ENCODE results near the gene TUBB4B.

Gene TUBB4B

GRCh38 chr9:137266585-137267453 is 25.7 kb downstream of the TUBB4B start:
- in situ Hi-C loops (cut with MboI; ENCODE audit: low sequenced_read_pairs, unreplicated experiment) = no loop called here
- DNase-seq (ENCODE audit: low spot score) = no peak
- TF ChIP-seq CTCF (IDR thresholded peaks at IDR 0.05; ENCODE audit: borderline replicate concordance, control extremely low read depth, extremely low read depth, insufficient read depth, missing control alignments) = no peak

DNA sequence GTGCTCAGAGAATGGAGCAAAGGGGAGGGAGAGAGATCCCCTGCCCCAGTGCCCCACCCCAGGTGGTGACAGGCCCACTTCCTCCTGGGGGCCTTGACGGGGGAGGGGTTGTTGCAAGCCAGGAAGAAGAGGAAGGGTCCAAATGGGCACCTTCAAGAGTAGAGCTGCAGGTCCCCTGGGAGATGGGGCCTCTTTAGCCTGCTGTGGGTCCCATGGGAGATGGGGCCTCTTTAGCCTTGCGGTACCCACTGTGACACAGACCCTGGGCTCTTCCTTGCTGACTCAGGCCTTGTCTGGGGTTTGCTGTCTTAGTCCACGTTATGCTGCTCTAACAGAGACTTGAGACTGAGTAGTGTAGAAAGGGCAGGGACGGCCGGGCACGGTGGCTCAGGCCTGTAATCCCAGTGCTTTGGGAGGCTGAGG is 26.9 kb downstream of the TUBB4B start:
- no peak for DNase-seq (ENCODE audit: low spot score)
- in situ Hi-C loops (cut with MboI; ENCODE audit: low sequenced_read_pairs, unreplicated experiment) = no loop called here
- TF ChIP-seq CTCF (IDR thresholded peaks at IDR 0.05; ENCODE audit: borderline replicate concordance, control extremely low read depth, extremely low read depth, insufficient read depth, missing control alignments) = no peak

DNA sequence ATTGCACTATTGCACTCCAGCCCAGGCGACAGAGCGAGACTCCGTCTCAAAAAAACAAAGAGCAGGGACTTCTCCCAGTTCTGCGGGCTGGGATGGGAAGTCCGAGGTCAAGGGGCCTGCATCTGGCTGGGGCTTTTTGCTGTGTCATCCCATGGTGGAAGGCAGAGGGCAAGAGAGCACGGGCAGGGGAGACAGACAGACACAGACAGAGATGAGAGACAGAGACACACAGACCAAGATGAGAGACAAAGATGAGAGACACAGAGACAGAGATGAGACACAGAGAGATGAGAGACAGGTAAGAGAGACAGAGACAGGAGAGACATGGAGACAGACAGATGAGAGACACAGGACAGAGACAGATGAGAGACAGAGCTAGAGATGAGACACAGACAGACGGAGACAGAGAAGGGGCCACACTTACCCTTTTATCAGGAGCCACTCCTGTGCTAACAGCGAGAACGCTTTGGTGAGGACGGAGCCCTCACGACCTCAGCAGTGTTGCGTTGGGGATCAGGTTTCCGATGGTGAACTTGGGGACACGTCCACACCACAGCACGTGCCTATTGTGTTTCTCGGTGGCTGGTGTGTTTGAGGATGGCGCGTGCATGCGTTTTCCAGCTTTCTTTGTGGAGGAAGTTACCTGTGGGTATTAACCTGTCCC is 27.6 kb downstream of the TUBB4B start:
- no peak for TF ChIP-seq CTCF (IDR thresholded peaks at IDR 0.05; ENCODE audit: borderline replicate concordance, control extremely low read depth, extremely low read depth, insufficient read depth, missing control alignments)
- in situ Hi-C loops (cut with MboI; ENCODE audit: low sequenced_read_pairs, unreplicated experiment) = no loop called here
- DNase-seq (ENCODE audit: low spot score) = no peak

DNA sequence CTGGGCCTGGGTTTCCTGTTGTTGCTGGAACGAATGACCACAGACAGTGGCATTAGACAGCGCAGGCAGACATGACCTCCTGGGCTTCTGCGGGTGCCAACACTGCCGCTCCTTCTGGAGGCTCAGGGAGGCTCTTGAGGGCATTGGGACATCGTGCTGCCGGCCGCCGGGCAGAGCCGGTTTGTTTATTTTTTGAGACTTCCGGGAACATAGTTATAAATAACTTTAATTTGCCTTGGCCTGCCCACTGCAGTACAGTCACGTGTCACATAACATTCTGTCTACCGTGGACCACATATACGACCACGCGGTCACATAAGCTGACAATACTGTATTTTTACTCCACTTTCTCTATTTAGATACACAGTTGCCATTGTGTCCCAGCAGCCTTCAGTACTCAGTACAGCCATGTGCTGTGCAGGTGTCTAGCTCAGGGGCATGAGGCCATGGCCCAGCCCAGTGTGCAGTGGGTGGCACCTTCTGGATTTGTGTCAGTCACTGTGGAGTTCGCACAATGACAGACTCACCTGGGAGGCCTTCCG is 28.2 kb downstream of the TUBB4B start:
- in situ Hi-C loops (cut with MboI; ENCODE audit: low sequenced_read_pairs, unreplicated experiment) = no loop called here
- no peak for TF ChIP-seq CTCF (IDR thresholded peaks at IDR 0.05; ENCODE audit: borderline replicate concordance, control extremely low read depth, extremely low read depth, insufficient read depth, missing control alignments)
- DNase-seq (ENCODE audit: low spot score) = peak; percentile 66

DNA sequence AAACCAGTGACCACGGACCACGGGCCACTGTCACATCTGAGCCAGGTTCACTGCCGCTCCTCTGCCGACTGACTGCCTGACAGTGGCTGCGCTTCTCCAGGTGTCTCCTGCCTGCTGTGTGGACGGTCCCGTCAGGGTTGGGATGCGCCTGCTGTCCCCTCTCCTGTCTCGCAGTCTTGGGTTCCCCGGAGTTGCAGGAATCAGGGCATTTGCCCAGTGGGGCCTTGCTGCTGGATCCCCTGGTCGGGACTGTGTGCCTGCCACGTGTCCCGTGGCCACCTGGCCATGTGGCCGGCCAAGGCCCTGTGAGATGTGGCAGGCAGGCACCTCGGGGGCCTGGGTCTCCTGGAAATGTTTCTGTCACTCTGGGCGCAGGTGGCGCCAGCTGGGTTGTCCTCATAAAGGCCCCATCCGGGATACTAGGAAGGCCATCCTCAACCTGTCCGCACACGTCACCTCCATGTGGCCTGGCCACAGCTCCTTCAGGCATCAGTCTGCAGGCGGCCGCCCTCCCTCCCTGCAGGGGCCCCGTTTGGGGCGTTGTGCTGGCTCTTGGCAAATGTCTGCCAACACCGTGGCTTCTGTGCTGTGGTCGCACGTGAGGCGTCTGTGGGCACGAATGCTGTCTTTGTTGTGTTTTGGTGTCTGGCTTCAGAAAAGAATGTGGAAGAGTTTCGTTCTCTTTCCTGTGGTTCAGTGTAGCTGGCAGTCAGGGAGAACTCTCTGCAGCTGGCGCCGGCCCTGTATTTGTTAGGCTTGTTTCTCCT is 30.0 kb downstream of the TUBB4B start:
- no peak for TF ChIP-seq CTCF (IDR thresholded peaks at IDR 0.05; ENCODE audit: borderline replicate concordance, control extremely low read depth, extremely low read depth, insufficient read depth, missing control alignments)
- in situ Hi-C loops (cut with MboI; ENCODE audit: low sequenced_read_pairs, unreplicated experiment) = no loop called here
- DNase-seq (ENCODE audit: low spot score) = no peak

- in situ Hi-C loops (cut with MboI; ENCODE audit: low sequenced_read_pairs, unreplicated experiment) = no loop called here
Measured at GRCh38 chr9:137271696-137272076, 30.6 kb downstream of the TUBB4B start.

More at GRCh38 chr9:137271696-137272076, 30.6 kb downstream of the TUBB4B start:
- DNase-seq (ENCODE audit: low spot score) = no peak
- no peak for TF ChIP-seq CTCF (IDR thresholded peaks at IDR 0.05; ENCODE audit: borderline replicate concordance, control extremely low read depth, extremely low read depth, insufficient read depth, missing control alignments)
